ENCODE measurements around the gene DNTT. TPM values are rescaled to one million over a fixed set of nuclear protein-coding genes. Genes with fewer than 3 reads are reported as not detected.

The DNTT gene
- polyA plus RNA-seq, 1 donor (not counting 4 experiments of a cell fraction or from before 2014, with no cell fraction given), result not detected

DNA sequence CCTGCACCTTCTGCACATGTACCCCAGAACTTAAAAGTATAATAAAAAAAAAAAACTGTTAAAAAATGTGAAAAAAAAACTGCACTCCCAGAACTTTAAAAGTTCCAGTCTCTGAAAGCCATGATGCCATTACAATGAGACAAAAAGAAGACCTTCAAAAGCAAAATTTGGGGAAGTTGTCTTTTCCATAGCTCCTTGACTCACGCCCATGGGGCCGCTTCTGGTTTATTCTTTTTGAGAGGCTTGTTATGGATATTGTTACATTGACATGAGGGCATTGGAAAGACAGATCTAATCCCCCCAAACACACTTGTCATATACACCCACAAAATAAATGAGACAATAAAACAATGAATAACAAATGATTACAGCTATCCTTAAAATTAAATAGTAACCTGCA is 33.7 kb upstream of the DNTT start:
- no peaks in the 10 kb centered on the region for H4K20me1 ChIP-seq (ENCODE audit: control insufficient read depth, extremely low read depth, insufficient read depth, low read length)
- no peak overlapping the region for H3K4me3 ChIP-seq (ENCODE audit: control insufficient read depth in 2 of 3, extremely low read depth in 1 of 3, insufficient read depth in 2 of 3, low read depth in 1 of 3, low read length in 3 of 3)
- FAIRE-seq (no peak), DNase-seq (ENCODE audit: low read depth, low spot score) (no peak)
- H2AFZ ChIP-seq (ENCODE audit: control insufficient read depth, low read length), result no peak overlapping the region
- H3K36me3 ChIP-seq (ENCODE audit: control insufficient read depth in 2 of 2, extremely low read depth in 1 of 2, insufficient read depth in 2 of 2, low read length in 2 of 2), result no peaks in the 10 kb centered on the region
- no peak overlapping the region for H3K4me2 ChIP-seq (ENCODE audit: control insufficient read depth, extremely low read depth, insufficient read depth, low read depth, low read length)
- no peaks in the 10 kb centered on the region for H3K27me3 ChIP-seq (ENCODE audit: control insufficient read depth, extremely low read depth, insufficient read depth, low read length)
- dilution Hi-C loops (cut with MboI; ENCODE audit: extremely low pct_ligation_motif_present, low sequenced_read_pairs), result no loop called here
- no peak overlapping the region for H3K27ac ChIP-seq (ENCODE audit: control insufficient read depth, insufficient read depth, low read length)
- no peaks in the 10 kb centered on the region for H3K9me1 ChIP-seq (ENCODE audit: control insufficient read depth, extremely low read depth, insufficient read depth, low read length)
- TF ChIP-seq, protein P1, sequence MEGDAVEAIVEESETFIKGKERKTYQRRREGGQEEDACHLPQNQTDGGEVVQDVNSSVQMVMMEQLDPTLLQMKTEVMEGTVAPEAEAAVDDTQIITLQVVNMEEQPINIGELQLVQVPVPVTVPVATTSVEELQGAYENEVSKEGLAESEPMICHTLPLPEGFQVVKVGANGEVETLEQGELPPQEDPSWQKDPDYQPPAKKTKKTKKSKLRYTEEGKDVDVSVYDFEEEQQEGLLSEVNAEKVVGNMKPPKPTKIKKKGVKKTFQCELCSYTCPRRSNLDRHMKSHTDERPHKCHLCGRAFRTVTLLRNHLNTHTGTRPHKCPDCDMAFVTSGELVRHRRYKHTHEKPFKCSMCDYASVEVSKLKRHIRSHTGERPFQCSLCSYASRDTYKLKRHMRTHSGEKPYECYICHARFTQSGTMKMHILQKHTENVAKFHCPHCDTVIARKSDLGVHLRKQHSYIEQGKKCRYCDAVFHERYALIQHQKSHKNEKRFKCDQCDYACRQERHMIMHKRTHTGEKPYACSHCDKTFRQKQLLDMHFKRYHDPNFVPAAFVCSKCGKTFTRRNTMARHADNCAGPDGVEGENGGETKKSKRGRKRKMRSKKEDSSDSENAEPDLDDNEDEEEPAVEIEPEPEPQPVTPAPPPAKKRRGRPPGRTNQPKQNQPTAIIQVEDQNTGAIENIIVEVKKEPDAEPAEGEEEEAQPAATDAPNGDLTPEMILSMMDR (optimal IDR thresholded peaks at IDR 0.05 in 1 of 3, IDR thresholded peaks at IDR 0.05 in 1 of 3, conservative IDR thresholded peaks at IDR 0.05 in 1 of 3; ENCODE audit: extremely low read depth in 1 of 3, insufficient read depth in 2 of 3, low read length in 3 of 3), result no peak
- no peak for TF ChIP-seq EZH2 (IDR thresholded peaks at IDR 0.05; ENCODE audit: low read length)
- H3K9me3 ChIP-seq (ENCODE audit: control insufficient read depth, low read depth, low read length), result no peaks in the 10 kb centered on the region
- no peaks in the 10 kb centered on the region for H3K79me2 ChIP-seq (ENCODE audit: control insufficient read depth, insufficient read depth, low read length)
- peaks cover 37% of the 10 kb centered on the region for H3K4me1 ChIP-seq (ENCODE audit: control insufficient read depth, extremely low read depth, insufficient read depth, low read length)
- no peak overlapping the region for H3K9ac ChIP-seq (ENCODE audit: control insufficient read depth, extremely low read depth, insufficient read depth, low read length)

DNA sequence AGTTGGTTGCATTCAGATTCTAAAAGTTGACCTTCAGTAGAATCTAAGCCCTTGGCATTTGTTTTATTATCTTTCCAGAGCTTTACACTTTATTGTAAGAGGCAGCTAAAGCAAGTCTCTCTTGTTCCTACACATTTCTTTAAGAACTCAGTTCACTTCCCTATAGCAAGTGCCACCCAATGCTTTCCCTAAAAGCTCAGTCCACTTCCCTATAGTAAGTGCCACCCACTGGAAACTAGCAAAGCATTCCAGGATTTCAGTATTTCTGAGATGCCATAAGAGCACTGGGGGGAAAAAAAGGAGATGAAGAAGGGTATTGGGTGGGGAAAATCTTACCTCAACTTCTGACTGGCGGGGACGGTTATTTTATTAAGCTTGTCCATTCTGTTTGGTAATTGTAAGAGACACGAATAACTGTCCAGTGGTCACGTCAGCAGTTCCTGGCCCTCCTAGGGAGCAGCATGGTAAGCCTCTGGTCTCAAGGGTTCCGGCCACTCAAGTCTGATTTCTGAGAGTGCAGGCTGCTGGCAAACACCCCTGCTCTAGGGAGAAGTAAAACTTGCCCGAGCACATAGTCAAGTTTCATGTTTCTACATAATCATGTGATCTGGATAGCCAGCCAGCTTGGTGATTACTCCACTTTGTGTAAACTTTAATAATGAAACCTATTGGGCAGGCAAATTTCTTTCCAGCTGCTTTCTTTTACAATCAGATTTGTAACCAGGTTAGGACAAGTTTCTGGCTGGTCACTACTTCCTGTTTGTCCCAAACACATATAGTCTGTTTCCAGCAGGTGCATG is 33.0 kb upstream of the DNTT start, which contains the start of gene BLNK:
Gene BLNK (minus strand): TSS at position 554 of the 800 bp plus-strand sequence. CDS start 171 bp downstream, at position 383.
- Histone ChIP-seq H3K27me3 (ENCODE audit: control insufficient read depth, extremely low read depth, insufficient read depth, low read length) (no peaks in the 10 kb centered on the region), H3K9me3 (ENCODE audit: control insufficient read depth, low read depth, low read length) (no peaks in the 10 kb centered on the region), H3K4me2 (ENCODE audit: control insufficient read depth, extremely low read depth, insufficient read depth, low read depth, low read length) (peak within 1 kb of the TSS; percentile 70), H3K27ac (ENCODE audit: control insufficient read depth, insufficient read depth, low read length) (peak within 1 kb of the TSS; percentile 32), H3K79me2 (ENCODE audit: control insufficient read depth, insufficient read depth, low read length) (no peaks in the 10 kb centered on the region), H4K20me1 (ENCODE audit: control insufficient read depth, extremely low read depth, insufficient read depth, low read length) (no peaks in the 10 kb centered on the region), H3K4me1 (ENCODE audit: control insufficient read depth, extremely low read depth, insufficient read depth, low read length) (peaks cover 44% of the 10 kb centered on the region), H3K9me1 (ENCODE audit: control insufficient read depth, extremely low read depth, insufficient read depth, low read length) (no peaks in the 10 kb centered on the region), H3K9ac (ENCODE audit: control insufficient read depth, extremely low read depth, insufficient read depth, low read length) (no peak within 1 kb of the TSS), H2AFZ (ENCODE audit: control insufficient read depth, low read length) (peak within 1 kb of the TSS; percentile 84), H3K36me3 (ENCODE audit: control insufficient read depth in 2 of 2, extremely low read depth in 1 of 2, insufficient read depth in 2 of 2, low read length in 2 of 2) (no peaks in the 10 kb centered on the region), H3K4me3 (ENCODE audit: control insufficient read depth in 2 of 3, extremely low read depth in 1 of 3, insufficient read depth in 2 of 3, low read depth in 1 of 3, low read length in 3 of 3) (peak within 1 kb of the TSS; percentile 29 to 40 (median 37))
- TF ChIP-seq, protein P1 (optimal IDR thresholded peaks at IDR 0.05 in 1 of 3, IDR thresholded peaks at IDR 0.05 in 1 of 3, conservative IDR thresholded peaks at IDR 0.05 in 1 of 3; ENCODE audit: extremely low read depth in 1 of 3, insufficient read depth in 2 of 3, low read length in 3 of 3), result no peak
- TF ChIP-seq EZH2 (IDR thresholded peaks at IDR 0.05; ENCODE audit: low read length), result no peak
- FAIRE-seq (peak; percentile 78), DNase-seq (ENCODE audit: low read depth, low spot score) (no peak)
- dilution Hi-C loops (cut with MboI; ENCODE audit: extremely low pct_ligation_motif_present, low sequenced_read_pairs), result no loop called here
